ENCODE results near the gene SOCS1. TPM values are rescaled to one million over a fixed set of nuclear protein-coding genes. Genes with fewer than 3 reads are reported as not detected.
"Not testable (repeated sequence)": the region's sequence is repeated elsewhere in the genome, so short reads cannot be mapped to it uniquely, and the experiment has no call there.

SOCS1 gene
- polyA plus RNA-seq, 6 donors from 2014 or later, result 19.8 to 62.0 (median 32.5) TPM

DNA sequence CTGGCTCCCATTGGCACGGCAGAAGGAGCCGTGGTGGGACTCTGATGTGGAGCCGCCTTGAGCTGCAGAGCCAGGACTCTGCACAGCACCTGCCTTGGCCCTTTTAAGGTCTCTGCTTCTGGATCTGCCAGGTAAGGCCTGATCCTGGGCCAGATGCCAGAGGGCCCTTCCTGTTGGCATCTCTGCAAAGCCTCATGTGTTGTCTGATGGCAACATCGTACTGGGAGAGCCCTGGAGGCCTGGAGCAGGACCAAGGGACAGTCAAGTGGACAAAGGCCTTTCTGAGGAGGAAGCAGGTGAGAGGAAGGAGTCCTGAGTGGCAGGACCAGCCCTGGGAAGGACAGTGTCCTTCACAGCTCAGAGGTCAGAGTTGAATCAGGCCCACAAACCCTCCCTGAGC lies 26.1 kb downstream of the SOCS1 start:
- Mint-ChIP-seq H3K4me3 (no peak overlapping the region), H3K36me3 (no peaks in the 10 kb centered on the region), H3K4me1 (peaks cover 17 to 45% (median 32%) of the 10 kb centered on the region in 3 donors), H3K9me3 (no peaks in the 10 kb centered on the region), H3K27me3 (no peaks in the 10 kb centered on the region), H3K27ac (no peak overlapping the region)
- DNase-seq (no peak), ATAC-seq (ENCODE audit: low read depth in 2 of 2) (no peak)

DNA sequence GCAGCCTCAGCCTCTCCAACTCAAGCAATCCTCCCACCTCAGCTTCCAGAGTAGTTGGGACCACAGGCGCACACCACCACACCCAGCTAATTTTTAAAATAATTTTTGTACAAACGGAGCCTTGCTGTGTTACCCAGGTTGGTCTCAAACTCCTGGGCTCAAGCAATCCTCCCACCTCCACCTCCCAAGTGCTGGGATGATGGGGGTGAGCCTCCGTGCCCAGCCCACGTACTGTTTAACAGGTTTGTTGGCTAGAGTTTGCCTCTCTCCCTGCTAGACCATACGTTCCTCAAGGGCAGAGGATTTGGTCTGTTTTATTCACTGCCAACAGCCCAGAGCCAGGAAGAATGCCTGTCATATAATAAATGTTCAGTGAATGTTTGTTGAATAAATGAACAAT lies 26.6 kb downstream of the SOCS1 start:
- no peak for ATAC-seq (ENCODE audit: low read depth in 2 of 2)
- peak overlapping the region in 1 of 8 donors; percentile 67 for H3K4me3 Mint-ChIP-seq
- peaks cover 20 to 49% (median 37%) of the 10 kb centered on the region in 3 donors for H3K4me1 Mint-ChIP-seq
- no peaks in the 10 kb centered on the region for H3K9me3 Mint-ChIP-seq
- DNase-seq, result no peak
- H3K36me3 Mint-ChIP-seq, result no peaks in the 10 kb centered on the region
- H3K27ac Mint-ChIP-seq, result no peak overlapping the region
- no peaks in the 10 kb centered on the region for H3K27me3 Mint-ChIP-seq

- H3K27me3 Mint-ChIP-seq, result no peaks in the 10 kb centered on the region
- ATAC-seq (ENCODE audit: low read depth in 2 of 2) (no peak), DNase-seq (no peak)
- H3K4me3 Mint-ChIP-seq, result peak overlapping the region; percentile 50 to 90 (median 82)
- H3K9me3 Mint-ChIP-seq, result no peaks in the 10 kb centered on the region
- no peaks in the 10 kb centered on the region for H3K36me3 Mint-ChIP-seq
- peaks cover 18 to 35% (median 29%) of the 10 kb centered on the region in 3 donors for H3K4me1 Mint-ChIP-seq
- H3K27ac Mint-ChIP-seq, result peak overlapping the region; percentile 88 to 96 (median 94)
Observed at GRCh38 chr16:11225677-11226549, 30.1 kb downstream of the SOCS1 start.

- ATAC-seq (ENCODE audit: low read depth in 2 of 2) (peak; percentile 92 to 93), DNase-seq (peak; percentile 83)
- Mint-ChIP-seq H3K36me3 (no peaks in the 10 kb centered on the region), H3K27ac (peak overlapping the region; percentile 88 to 96 (median 94)), H3K27me3 (no peaks in the 10 kb centered on the region), H3K4me1 (peaks cover 18 to 35% (median 29%) of the 10 kb centered on the region in 3 donors), H3K4me3 (peak overlapping the region; percentile 50 to 90 (median 82)), H3K9me3 (no peaks in the 10 kb centered on the region)
Observed at GRCh38 chr16:11224894-11225676, 30.9 kb downstream of the SOCS1 start.

- no peaks in the 10 kb centered on the region for H3K27me3 Mint-ChIP-seq
- DNase-seq (peak; percentile 47), ATAC-seq (ENCODE audit: low read depth in 2 of 2) (peak; percentile 40 to 55)
- H3K36me3 Mint-ChIP-seq, result no peaks in the 10 kb centered on the region
- peaks cover 18 to 32% (median 29%) of the 10 kb centered on the region in 3 donors for H3K4me1 Mint-ChIP-seq
- H3K27ac Mint-ChIP-seq, result peak overlapping the region; percentile 76 to 96 (median 94)
- peak overlapping the region; percentile 50 to 90 (median 82) for H3K4me3 Mint-ChIP-seq
- H3K9me3 Mint-ChIP-seq, result no peaks in the 10 kb centered on the region
Observed at GRCh38 chr16:11224096-11224893, 31.7 kb downstream of the SOCS1 start.

- ATAC-seq (ENCODE audit: low read depth in 2 of 2); DNase-seq; H3K36me3 Mint-ChIP-seq; H3K4me3 Mint-ChIP-seq; H3K27me3 Mint-ChIP-seq: not testable (repeated sequence)
- H3K4me1 Mint-ChIP-seq, result peaks cover 24 to 26% (median 26%) of the 10 kb centered on the region in 3 donors
- peaks cover 4 to 24% (median 11%) of the 10 kb centered on the region in 7 donors for H3K9me3 Mint-ChIP-seq
- peak overlapping the region in 1 of 6 donors; percentile 15 for H3K27ac Mint-ChIP-seq
Observed at GRCh38 chr16:11220507-11220906, 35.5 kb downstream of the SOCS1 start.

GRCh38 chr16:11219178-11219577 lies 36.8 kb downstream of the SOCS1 start:
- Mint-ChIP-seq H3K27ac (no peak overlapping the region), H3K4me1 (peaks cover 12 to 15% (median 13%) of the 10 kb centered on the region in 3 donors), H3K27me3 (no peaks in the 10 kb centered on the region), H3K4me3 (no peak overlapping the region), H3K9me3 (peaks cover 4 to 24% (median 11%) of the 10 kb centered on the region in 7 donors), H3K36me3 (peaks cover 0 to 7% of the 10 kb centered on the region in 2 donors)
- ATAC-seq (ENCODE audit: low read depth in 2 of 2) (no peak), DNase-seq (no peak)

DNA sequence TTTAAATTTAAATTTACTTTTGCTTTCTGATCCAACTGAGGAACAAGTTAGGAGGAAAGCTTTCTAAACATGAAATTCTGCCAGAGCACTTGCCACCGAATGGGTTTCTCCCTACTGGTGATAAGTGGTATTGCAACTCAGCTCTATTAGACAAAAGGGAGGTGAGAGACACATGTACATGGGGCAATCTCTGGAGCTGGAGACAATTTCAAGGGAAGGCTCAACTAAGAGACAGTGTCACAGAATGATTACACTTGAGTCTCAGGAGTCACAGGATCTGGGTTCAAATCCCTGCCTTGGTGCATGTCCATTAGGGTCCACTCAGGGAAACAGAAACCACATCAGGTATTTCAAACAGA lies 37.4 kb downstream of the SOCS1 start:
- Mint-ChIP-seq H3K27ac (no peak overlapping the region), H3K9me3 (peaks cover 4 to 24% (median 11%) of the 10 kb centered on the region in 7 donors), H3K27me3 (peaks cover 0 to 3% (median 0%) of the 10 kb centered on the region in 3 donors), H3K4me1 (peaks cover 7 to 12% (median 10%) of the 10 kb centered on the region in 3 donors), H3K4me3 (peak overlapping the region in 1 of 8 donors; percentile 50), H3K36me3 (peaks cover 0 to 7% of the 10 kb centered on the region in 2 donors)
- DNase-seq, result no peak
- ATAC-seq (ENCODE audit: low read depth in 2 of 2), result no peak

- ATAC-seq (ENCODE audit: low read depth in 2 of 2) (no peak), DNase-seq (no peak)
- Mint-ChIP-seq H3K4me3 (peak overlapping the region in 1 of 8 donors; percentile 25), H3K27me3 (peaks cover 0 to 5% (median 0%) of the 10 kb centered on the region in 3 donors), H3K27ac (no peak overlapping the region), H3K9me3 (peaks cover 4 to 24% (median 11%) of the 10 kb centered on the region in 7 donors), H3K4me1 (peaks cover 6 to 12% (median 9%) of the 10 kb centered on the region in 3 donors), H3K36me3 (peaks cover 0 to 7% of the 10 kb centered on the region in 2 donors)
Observed at GRCh38 chr16:11217651-11218603, 38.1 kb downstream of the SOCS1 start.

- Mint-ChIP-seq H3K9me3 (peaks cover 4 to 24% (median 11%) of the 10 kb centered on the region in 7 donors), H3K27me3 (peaks cover 0 to 21% (median 13%) of the 10 kb centered on the region in 3 donors), H3K27ac (peak overlapping the region in 1 of 6 donors; percentile 23), H3K36me3 (peaks cover 0 to 7% of the 10 kb centered on the region in 2 donors), H3K4me3 (no peak overlapping the region), H3K4me1 (peaks cover 0 to 8% (median 5%) of the 10 kb centered on the region in 3 donors)
- DNase-seq (no peak), ATAC-seq (ENCODE audit: low read depth in 2 of 2) (no peak)
Observed at GRCh38 chr16:11215935-11216556, 40.0 kb downstream of the SOCS1 start.

DNA sequence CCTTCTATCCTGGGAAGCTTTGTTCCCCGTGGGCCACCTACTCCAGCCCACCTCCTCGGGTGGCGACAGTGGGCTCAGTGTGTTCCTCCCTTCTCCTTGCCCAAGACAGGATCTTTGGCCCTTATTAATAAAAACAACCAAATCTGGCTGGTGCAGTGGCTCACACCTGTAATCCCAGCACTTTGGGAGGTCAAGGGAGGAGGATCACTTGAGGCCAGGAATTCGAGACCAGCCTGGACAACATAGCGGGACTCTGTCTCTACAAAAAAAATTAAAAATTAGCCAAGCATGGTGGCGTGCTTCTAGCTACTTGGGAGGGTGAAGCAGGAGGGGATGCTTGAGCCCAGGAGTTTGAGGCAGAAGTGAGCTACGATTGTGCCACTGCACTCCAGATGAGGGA lies 42.2 kb downstream of the SOCS1 start:
- H3K9me3 Mint-ChIP-seq, result peaks cover 4 to 24% (median 11%) of the 10 kb centered on the region in 7 donors
- H3K4me1 Mint-ChIP-seq, result peaks cover 4 to 9% (median 6%) of the 10 kb centered on the region in 3 donors
- peaks cover 0 to 7% of the 10 kb centered on the region in 2 donors for H3K36me3 Mint-ChIP-seq
- DNase-seq (no peak), ATAC-seq (ENCODE audit: low read depth in 2 of 2) (no peak)
- peaks cover 0 to 24% (median 16%) of the 10 kb centered on the region in 3 donors for H3K27me3 Mint-ChIP-seq
- H3K27ac Mint-ChIP-seq, result no peak overlapping the region
- H3K4me3 Mint-ChIP-seq, result no peak overlapping the region
